Body of pancreas (tissue), 4 donors: Measurements from ENCODE around the gene BEX4. TPM values are rescaled to one million over a fixed set of nuclear protein-coding genes. Genes with fewer than 3 reads are reported as not detected.
A peak's percentile ranks its signal among the peaks of the same experiment; 100 is the strongest.
"Not testable (repeated sequence)": the region's sequence is repeated elsewhere in the genome, so short reads cannot be mapped to it uniquely, and the experiment has no call there.

ENCODE experiments used
- ATAC-seq: fragments of 150-250 bp; one replicate; pipeline ENCODE4 v1.9.1; 2016
- DNase-seq, 4 donors: peaks; one replicate each; pipeline ENCODE4 v3.0.0-alpha.2; 2019
- H3K27ac ChIP-seq, 4 donors: fragments of 200-600 bp; sonication (generic); 1 replicate in 3 of 4; 2 replicates in 1 of 4; pipeline versions ENCODE4 v1.5.1 to v1.6.1; 2016 to 2019; ENCODE audit warnings: mild to moderate bottlenecking in 1 of 4, mixed read lengths in 1 of 4, moderate library complexity in 1 of 4
- H3K27me3 ChIP-seq, 2 donors: fragments of 200-600 bp; sonication (generic); one replicate each; pipeline ENCODE4 v1.6.0; 2016; ENCODE audit warnings: mild to moderate bottlenecking in 1 of 2
- H3K36me3 ChIP-seq, 2 donors: fragments of 200-600 bp; sonication (generic); replicated peaks in 1 of 2; 2 replicates each; pipeline ENCODE4 v1.5.1; 2016; ENCODE audit warnings: low read depth in 2 of 2; ENCODE audit not compliant: insufficient read depth in 1 of 2
- H3K4me1 ChIP-seq: fragments of 200-600 bp; sonication (generic); one replicate; pipeline ENCODE4 v1.6.0; 2016
- H3K4me3 ChIP-seq, 2 donors: fragments of 200-600 bp; sonication (generic); 1 replicate in 1 of 2; 2 replicates in 1 of 2; pipeline ENCODE4 v1.5.1; 2016 to 2019
- H3K9me3 ChIP-seq, 3 donors: fragments of 200-600 bp; sonication (generic); 1 replicate in 2 of 3; 2 replicates in 1 of 3; pipeline ENCODE4 v1.5.1; 2016
- CTCF ChIP-seq, 7 experiments: fragments of 450-650 bp in 4 of 7; fragments of 200-600 bp in 3 of 7; sonication (generic) in 3 of 7; IDR thresholded peaks; one replicate each; pipeline ENCODE4 v1.5.1; 2016 to 2019; ENCODE audit warnings: antibody characterized with exemption in 7 of 7
- POLR2A ChIP-seq, 3 donors: fragments of 450-650 bp; IDR thresholded peaks; one replicate each; pipeline ENCODE4 v1.6.1; 2016; ENCODE audit warnings: antibody characterized with exemption in 3 of 3, mild to moderate bottlenecking in 2 of 3
- WGBS, 2 donors: methylation state at CpG; one replicate each; pipeline ENCODE4 v1.1.5; 2017; 5-methylcytosine and 5-hydroxymethylcytosine counted together
- intact Hi-C: fragments of 100-400 bp; cut with DNase I; formaldehyde crosslinking; loops from one replicate; pipeline ENCODE4 v1.15.1; 2023
- total RNA-seq, 2 donors: library from RNA; depleted of rRNA; stranded (reverse); fragments of >200 nt; gene quantifications; one replicate each; pipeline ENCODE4 v1.1.0, GENCODE V29; 2016

BEX4 gene
- total RNA-seq: 10 to 100 TPM in 1 of 2 donors, 1 to 10 TPM in 1; 7.9 to 14.8 TPM

- peak; percentile 74 to 91 (median 87) for TF ChIP-seq POLR2A (IDR thresholded peaks at IDR 0.05)
- no peak for TF ChIP-seq CTCF (IDR thresholded peaks at IDR 0.05)
- intact Hi-C loops: no loop called here
- H3K36me3 ChIP-seq: no peaks in the 10 kb centered on the region
- peak within 1 kb of the TSS; percentile 67 to 85 (median 80) for H3K27ac ChIP-seq
- DNase-seq: peak; percentile 77 to 86 (median 84)
- H3K27me3 ChIP-seq: no peaks in the 10 kb centered on the region
- H3K9me3 ChIP-seq: no peaks in the 10 kb centered on the region
- ATAC-seq: peak; percentile 97
- no peaks in the 10 kb centered on the region for H3K4me1 ChIP-seq
- WGBS, 2 donors: 0% methylated on average over 2 to 35 of the region's 45 CpGs
- peak within 1 kb of the TSS; percentile 56 to 81 for H3K4me3 ChIP-seq
Observed at GRCh38 chrX:103214870-103215424, at the start of gene BEX4. Gene BEX4 (plus strand): TSS chrX:103215108. CDS start chrX:103216154, 1,046 bp downstream.

- Histone ChIP-seq H3K9me3 (no peaks in the 10 kb centered on the region), H3K36me3 (no peaks in the 10 kb centered on the region), H3K27ac (no peak overlapping the region), H3K27me3 (no peaks in the 10 kb centered on the region), H3K4me3 (no peak overlapping the region), H3K4me1 (no peaks in the 10 kb centered on the region)
- DNase-seq (no peak), ATAC-seq (no peak)
- WGBS, 2 donors: 62% methylated on average over 3 of the region's 3 CpGs
- TF ChIP-seq CTCF (IDR thresholded peaks at IDR 0.05) (no peak), POLR2A (IDR thresholded peaks at IDR 0.05) (no peak)
- intact Hi-C loops: no loop called here
Observed at GRCh38 chrX:103170216-103170615, 44.7 kb upstream of the BEX4 start.

- ATAC-seq (no peak), DNase-seq (no peak)
- Histone ChIP-seq H3K27me3 (no peaks in the 10 kb centered on the region), H3K4me3 (no peak overlapping the region), H3K36me3 (no peaks in the 10 kb centered on the region), H3K27ac (no peak overlapping the region), H3K4me1 (peaks cover 4% of the 10 kb centered on the region), H3K9me3 (no peaks in the 10 kb centered on the region)
- TF ChIP-seq POLR2A (IDR thresholded peaks at IDR 0.05) (no peak), CTCF (IDR thresholded peaks at IDR 0.05) (no peak)
- WGBS, 2 donors: 60 to 65% methylated on average over 2 of the region's 2 CpGs
- intact Hi-C loops: no loop called here
Observed at GRCh38 chrX:103171353-103171752, 43.6 kb upstream of the BEX4 start.

GRCh38 chrX:103175256-103175655, 39.7 kb upstream of the BEX4 start:
- WGBS, 2 donors: 88 to 93% methylated on average over 2 of the region's 2 CpGs
- H3K9me3 ChIP-seq, H3K27ac ChIP-seq, DNase-seq, H3K4me1 ChIP-seq, intact Hi-C loops, H3K36me3 ChIP-seq, ATAC-seq, H3K27me3 ChIP-seq, H3K4me3 ChIP-seq: not testable (repeated sequence)

- intact Hi-C loops: no loop called here
- 8 to 11% methylated on average over 9 to 11 of the region's 11 CpGs for WGBS, 2 donors
- Histone ChIP-seq H3K4me3 (no peak overlapping the region), H3K4me1 (peaks cover 4% of the 10 kb centered on the region), H3K27ac (no peak overlapping the region), H3K36me3 (no peaks in the 10 kb centered on the region), H3K9me3 (no peaks in the 10 kb centered on the region), H3K27me3 (no peaks in the 10 kb centered on the region)
- ATAC-seq (peak; percentile 78), DNase-seq (peak; percentile 63 to 88 (median 72))
- peak; percentile 45 to 82 (median 62) for TF ChIP-seq CTCF (IDR thresholded peaks at IDR 0.05)
- TF ChIP-seq POLR2A (IDR thresholded peaks at IDR 0.05): no peak
Observed at GRCh38 chrX:103175944-103176753, 38.8 kb upstream of the BEX4 start.
